ENCODE data around the gene PPP1R13B.

The PPP1R13B gene

GRCh38 chr14:103881268-103882201 lies 34.2 kb upstream of the PPP1R13B start:
- TF ChIP-seq TAF1 (IDR thresholded peaks at IDR 0.05; ENCODE audit: borderline replicate concordance, insufficient read depth, low read length) (no peak), REST (IDR thresholded peaks at IDR 0.05; ENCODE audit: insufficient read depth in 1 of 2, low read depth in 2 of 2, low read length in 2 of 2) (no peak), FOXP2 (optimal IDR thresholded peaks at IDR 0.05; ENCODE audit: borderline replicate concordance, extremely low read depth, extremely low read length, insufficient read depth) (no peak), POLR2AphosphoS5 (IDR thresholded peaks at IDR 0.05; ENCODE audit: low read depth, low read length) (no peak), SIN3A (IDR thresholded peaks at IDR 0.05; ENCODE audit: borderline replicate concordance, insufficient read depth, low read length) (no peak)

GRCh38 chr14:103880348-103881267 lies 33.2 kb upstream of the PPP1R13B start:
- TF ChIP-seq FOXP2 (optimal IDR thresholded peaks at IDR 0.05; ENCODE audit: borderline replicate concordance, extremely low read depth, extremely low read length, insufficient read depth) (no peak), TAF1 (IDR thresholded peaks at IDR 0.05; ENCODE audit: borderline replicate concordance, insufficient read depth, low read length) (no peak), REST (IDR thresholded peaks at IDR 0.05; ENCODE audit: insufficient read depth in 1 of 2, low read depth in 2 of 2, low read length in 2 of 2) (no peak), POLR2AphosphoS5 (IDR thresholded peaks at IDR 0.05; ENCODE audit: low read depth, low read length) (no peak), SIN3A (IDR thresholded peaks at IDR 0.05; ENCODE audit: borderline replicate concordance, insufficient read depth, low read length) (no peak)

DNA sequence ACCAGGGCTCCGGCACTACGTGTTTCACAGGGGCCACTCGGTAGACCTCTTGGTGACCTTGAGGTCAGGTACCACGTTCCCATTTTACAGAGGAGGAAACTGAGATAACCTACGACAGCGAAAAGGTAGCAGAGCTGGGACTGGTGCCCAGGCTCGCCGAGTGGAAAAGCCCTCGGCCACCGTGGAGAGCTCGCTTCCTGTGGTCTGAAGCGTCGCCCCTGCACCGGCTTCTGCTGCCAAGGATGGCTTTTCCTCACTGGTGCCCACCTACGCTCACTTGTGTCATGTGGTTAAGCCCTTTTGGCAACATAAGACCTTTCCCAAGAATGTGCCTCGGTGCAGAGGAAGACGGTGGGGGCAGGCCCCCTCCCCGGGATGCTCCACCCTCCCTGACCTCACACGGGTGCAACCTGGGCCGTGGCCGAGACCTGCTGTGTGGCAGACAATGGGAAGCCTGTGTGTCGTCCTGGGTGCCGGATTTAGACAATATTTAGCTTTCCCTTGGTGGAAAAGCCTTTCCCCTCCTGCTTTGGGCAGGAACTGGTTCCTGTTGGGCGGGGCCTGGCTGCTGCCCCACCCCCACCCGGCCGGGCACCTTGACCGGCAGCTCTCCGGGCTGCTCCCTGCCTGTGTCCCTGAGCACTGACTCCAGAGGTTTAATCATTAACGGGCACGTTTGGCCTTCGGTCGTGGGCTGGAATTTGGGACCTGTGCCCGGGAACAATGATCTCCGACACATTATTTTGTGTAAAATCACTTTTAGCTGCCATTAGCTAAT lies 32.4 kb upstream of the PPP1R13B start:
- TF ChIP-seq POLR2AphosphoS5 (IDR thresholded peaks at IDR 0.05; ENCODE audit: low read depth, low read length) (no peak), SIN3A (IDR thresholded peaks at IDR 0.05; ENCODE audit: borderline replicate concordance, insufficient read depth, low read length) (no peak), REST (IDR thresholded peaks at IDR 0.05; ENCODE audit: insufficient read depth in 1 of 2, low read depth in 2 of 2, low read length in 2 of 2) (no peak), TAF1 (IDR thresholded peaks at IDR 0.05; ENCODE audit: borderline replicate concordance, insufficient read depth, low read length) (no peak), FOXP2 (optimal IDR thresholded peaks at IDR 0.05; ENCODE audit: borderline replicate concordance, extremely low read depth, extremely low read length, insufficient read depth) (no peak)

DNA sequence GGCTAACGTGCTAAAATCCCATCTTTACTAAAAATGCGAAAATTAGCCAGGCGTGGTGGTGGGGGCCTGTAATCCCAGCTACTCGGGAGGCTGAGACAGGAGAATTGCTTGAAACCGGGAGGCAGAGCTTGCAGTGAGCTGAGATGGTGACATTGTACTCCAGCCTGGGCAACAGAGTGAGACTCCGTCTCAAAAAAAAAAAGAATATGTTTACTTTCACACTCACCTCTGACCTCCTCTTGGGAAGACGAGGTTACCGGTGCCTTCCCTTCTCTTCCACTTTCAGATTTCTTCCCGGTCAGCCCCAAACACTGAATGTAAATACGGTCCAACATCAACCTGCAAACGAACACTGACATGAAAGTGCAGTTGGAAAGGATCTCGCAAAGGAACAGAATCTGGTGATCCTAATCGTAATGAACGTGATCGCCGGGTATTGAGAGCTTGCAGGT lies 31.8 kb upstream of the PPP1R13B start:
- TF ChIP-seq TAF1 (IDR thresholded peaks at IDR 0.05; ENCODE audit: borderline replicate concordance, insufficient read depth, low read length): no peak
- TF ChIP-seq SIN3A (IDR thresholded peaks at IDR 0.05; ENCODE audit: borderline replicate concordance, insufficient read depth, low read length): no peak
- no peak for TF ChIP-seq FOXP2 (optimal IDR thresholded peaks at IDR 0.05; ENCODE audit: borderline replicate concordance, extremely low read depth, extremely low read length, insufficient read depth)
- TF ChIP-seq REST (IDR thresholded peaks at IDR 0.05; ENCODE audit: insufficient read depth in 1 of 2, low read depth in 2 of 2, low read length in 2 of 2): no peak
- TF ChIP-seq POLR2AphosphoS5 (IDR thresholded peaks at IDR 0.05; ENCODE audit: low read depth, low read length): no peak
